ENCODE results near the gene NR3C1.

NR3C1 gene

DNA sequence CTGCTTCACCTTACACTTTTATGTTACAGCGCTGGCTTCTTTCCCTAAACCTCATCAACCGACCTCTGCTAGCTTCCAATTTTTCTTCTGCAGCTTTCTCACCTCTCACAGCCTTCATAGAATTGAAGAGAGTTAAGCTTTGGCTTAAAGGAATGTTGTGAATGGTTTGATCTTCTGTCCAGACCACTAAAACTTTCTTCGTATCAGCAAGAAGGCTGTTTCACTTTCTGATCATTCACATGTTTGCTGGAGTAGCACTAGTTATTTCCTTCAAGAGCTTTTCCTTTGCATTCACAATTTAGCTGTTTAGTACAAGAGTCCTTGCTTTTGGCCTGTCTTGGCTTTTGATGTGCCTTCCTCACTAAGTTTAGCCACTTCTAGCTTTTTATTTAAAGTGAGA, 49.5 kb downstream of the NR3C1 start:
- TF ChIP-seq, protein P1, sequence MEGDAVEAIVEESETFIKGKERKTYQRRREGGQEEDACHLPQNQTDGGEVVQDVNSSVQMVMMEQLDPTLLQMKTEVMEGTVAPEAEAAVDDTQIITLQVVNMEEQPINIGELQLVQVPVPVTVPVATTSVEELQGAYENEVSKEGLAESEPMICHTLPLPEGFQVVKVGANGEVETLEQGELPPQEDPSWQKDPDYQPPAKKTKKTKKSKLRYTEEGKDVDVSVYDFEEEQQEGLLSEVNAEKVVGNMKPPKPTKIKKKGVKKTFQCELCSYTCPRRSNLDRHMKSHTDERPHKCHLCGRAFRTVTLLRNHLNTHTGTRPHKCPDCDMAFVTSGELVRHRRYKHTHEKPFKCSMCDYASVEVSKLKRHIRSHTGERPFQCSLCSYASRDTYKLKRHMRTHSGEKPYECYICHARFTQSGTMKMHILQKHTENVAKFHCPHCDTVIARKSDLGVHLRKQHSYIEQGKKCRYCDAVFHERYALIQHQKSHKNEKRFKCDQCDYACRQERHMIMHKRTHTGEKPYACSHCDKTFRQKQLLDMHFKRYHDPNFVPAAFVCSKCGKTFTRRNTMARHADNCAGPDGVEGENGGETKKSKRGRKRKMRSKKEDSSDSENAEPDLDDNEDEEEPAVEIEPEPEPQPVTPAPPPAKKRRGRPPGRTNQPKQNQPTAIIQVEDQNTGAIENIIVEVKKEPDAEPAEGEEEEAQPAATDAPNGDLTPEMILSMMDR (IDR thresholded peaks at IDR 0.05; ENCODE audit: insufficient read depth, low read depth, low read length, missing control alignments), result no peak
- DNase-seq (ENCODE audit: low read depth), result peak; percentile 65
- H3K4me3 ChIP-seq (ENCODE audit: low read depth, low read length), result peak overlapping the region; percentile 5; the same call in 1 of the 2 replicates

DNA sequence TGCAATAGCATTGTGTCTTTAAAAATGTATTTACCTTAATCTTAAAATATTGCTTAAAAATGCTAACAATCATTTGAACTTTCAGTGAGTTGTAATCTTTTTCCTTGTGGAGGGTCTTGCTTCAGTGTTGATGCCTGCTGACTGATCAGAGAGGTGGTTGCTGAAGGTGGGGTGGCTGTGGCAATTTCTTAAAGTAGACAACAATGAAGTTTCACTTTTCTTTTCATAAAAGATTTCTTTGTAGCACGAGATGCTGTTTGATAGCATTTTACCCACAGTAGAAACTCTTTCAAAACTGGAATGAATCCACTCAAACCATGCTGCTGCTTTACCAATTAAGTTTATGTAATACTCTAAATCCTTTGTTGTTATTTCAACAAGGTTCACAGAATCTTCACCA, 50.8 kb downstream of the NR3C1 start:
- H3K4me3 ChIP-seq (ENCODE audit: low read depth, low read length), result no peak overlapping the region
- DNase-seq (ENCODE audit: low read depth), result peak; percentile 52
- TF ChIP-seq, protein P1 (IDR thresholded peaks at IDR 0.05; ENCODE audit: insufficient read depth, low read depth, low read length, missing control alignments), result no peak

DNA sequence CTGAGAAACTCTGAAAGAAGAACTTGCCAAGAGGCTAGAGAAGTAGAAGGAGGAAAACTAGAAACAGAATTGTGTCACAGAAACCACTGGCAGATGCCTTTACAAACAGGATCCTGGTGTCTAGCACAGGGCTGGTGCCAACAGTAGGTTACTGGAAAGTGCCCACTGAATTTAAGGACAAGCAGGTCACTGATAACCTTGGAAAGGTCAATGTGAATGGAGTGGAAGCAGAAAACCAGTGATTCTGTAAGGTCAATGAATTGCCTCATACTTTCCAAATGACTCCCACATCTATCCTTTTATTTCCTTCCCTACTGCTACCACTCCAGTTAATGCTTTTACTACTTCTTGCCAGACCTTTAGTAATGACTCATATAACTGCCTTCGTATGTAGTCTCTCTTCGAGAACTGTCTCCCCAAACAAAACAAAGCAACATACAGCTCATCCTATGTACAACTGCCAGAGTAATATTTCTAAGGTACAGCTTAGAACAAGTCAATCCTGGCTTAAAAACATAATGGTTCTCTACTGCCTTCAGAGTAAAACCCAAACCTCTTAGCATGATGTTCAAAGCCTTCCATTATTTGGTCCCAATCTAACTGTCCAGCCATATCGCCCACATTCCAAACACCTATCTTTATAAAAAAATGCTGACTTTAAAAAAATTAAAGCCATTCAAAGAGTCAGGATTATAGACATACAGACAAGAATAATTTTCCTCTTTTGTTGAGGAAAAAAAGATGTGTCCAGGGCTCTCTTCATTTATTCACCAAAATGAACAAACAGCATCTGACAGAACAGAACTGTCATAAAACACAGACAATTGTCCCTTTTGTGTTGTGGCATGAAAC, 52.5 kb downstream of the NR3C1 start:
- TF ChIP-seq, protein P1 (IDR thresholded peaks at IDR 0.05; ENCODE audit: insufficient read depth, low read depth, low read length, missing control alignments), result no peak
- H3K4me3 ChIP-seq (ENCODE audit: low read depth, low read length), result no peak overlapping the region
- DNase-seq (ENCODE audit: low read depth), result peak; percentile 42

DNA sequence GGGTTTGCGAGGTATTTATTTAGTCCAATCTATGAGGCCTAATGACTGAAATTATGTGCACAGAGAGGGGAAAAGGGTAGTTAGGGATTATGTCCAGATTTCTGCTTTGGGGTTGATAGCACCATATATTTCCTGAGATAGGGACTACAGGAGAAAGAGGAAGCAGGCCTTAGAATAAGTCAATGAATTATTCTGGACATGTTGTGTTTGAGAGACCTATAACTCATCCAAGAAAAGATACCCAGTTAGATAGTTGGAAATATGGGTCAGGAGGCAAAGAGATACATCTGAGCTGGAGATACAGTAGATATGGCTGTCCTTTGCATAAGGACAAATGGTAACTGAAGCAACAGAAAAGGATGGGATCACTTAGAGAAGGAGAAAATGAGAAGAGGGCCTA, 53.1 kb downstream of the NR3C1 start:
- no peak overlapping the region for H3K4me3 ChIP-seq (ENCODE audit: low read depth, low read length)
- TF ChIP-seq, protein P1 (IDR thresholded peaks at IDR 0.05; ENCODE audit: insufficient read depth, low read depth, low read length, missing control alignments), result no peak
- no peak for DNase-seq (ENCODE audit: low read depth)

DNA sequence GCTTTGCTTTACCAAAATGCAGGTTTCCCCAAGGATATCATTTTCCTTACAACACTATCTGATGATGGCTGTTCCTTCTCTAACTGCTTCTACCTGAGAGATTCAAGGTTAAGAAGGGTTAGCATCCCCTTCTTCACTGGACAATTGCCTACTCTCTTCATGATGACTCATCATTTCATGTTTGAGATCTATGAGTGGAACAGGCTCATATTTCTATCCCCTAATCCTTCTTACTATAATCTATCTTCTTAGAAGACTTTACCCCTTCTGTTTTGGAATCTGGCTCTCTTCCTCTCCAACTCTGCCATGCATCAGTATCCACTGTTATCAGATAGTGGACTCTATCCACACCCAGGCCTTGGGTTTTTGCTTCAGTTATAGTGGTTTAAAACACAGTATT, 54.3 kb downstream of the NR3C1 start:
- TF ChIP-seq, protein P1 (IDR thresholded peaks at IDR 0.05; ENCODE audit: insufficient read depth, low read depth, low read length, missing control alignments), result no peak
- DNase-seq (ENCODE audit: low read depth), result no peak
- no peak overlapping the region for H3K4me3 ChIP-seq (ENCODE audit: low read depth, low read length)

DNA sequence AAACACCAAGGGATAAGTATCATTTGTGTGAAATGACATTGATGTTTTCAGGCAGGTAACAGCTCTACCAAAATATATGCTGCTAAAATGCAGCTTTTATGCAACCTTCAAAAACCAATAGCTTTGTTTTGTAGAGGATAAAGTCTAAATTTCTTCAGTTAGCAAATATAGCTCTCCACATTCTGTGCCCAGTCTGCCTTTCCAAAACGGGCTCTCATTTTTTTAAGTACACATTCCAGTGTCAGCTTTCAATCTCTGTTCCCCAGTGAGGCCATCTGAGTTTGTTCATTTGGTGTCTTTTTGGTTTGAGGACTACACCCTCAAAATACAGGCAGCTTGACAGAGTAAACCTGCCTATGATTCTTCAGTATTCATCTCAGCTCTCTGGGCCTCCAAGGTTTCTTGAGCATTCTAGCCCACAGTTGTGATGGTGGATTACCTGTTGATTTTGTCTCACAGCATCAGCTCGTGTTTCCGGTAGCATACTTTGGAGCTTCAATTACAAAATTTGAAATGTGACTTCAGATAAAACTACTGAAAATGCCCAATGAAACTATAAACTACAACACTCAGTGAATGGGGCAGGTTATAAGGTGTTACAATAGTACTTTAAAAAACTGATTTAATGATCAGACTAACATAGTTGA, 55.7 kb downstream of the NR3C1 start:
- no peak overlapping the region for H3K4me3 ChIP-seq (ENCODE audit: low read depth, low read length)
- DNase-seq (ENCODE audit: low read depth), result no peak
- TF ChIP-seq, protein P1 (IDR thresholded peaks at IDR 0.05; ENCODE audit: insufficient read depth, low read depth, low read length, missing control alignments), result no peak
